Cardiac fibroblast (primary cell): Measurements from ENCODE around the gene TMEM121.
A peak's percentile ranks its signal among the peaks of the same experiment; 100 is the strongest.

Experiments
- DNase-seq, 2 donors: peaks; one replicate each; pipeline versions ENCODE4 v3.0.0 to v3.0.0-alpha.2; 2010; ENCODE audit warnings: low read depth in 2 of 2
- H3K4me3 ChIP-seq, 2 donors: replicated peaks in 1 of 2; 1 replicate in 1 of 2; 2 replicates in 1 of 2; pipeline ENCODE4 v1.5.1; 2011; ENCODE audit warnings: low read depth in 2 of 2, low read length in 2 of 2, mild to moderate bottlenecking in 2 of 2, moderate library complexity in 1 of 2
- CTCF ChIP-seq: IDR thresholded peaks from one replicate; pipeline ENCODE4 v1.5.1; 2011; ENCODE audit warnings: low read depth, mild to moderate bottlenecking, low read length, inconsistent platforms

TMEM121 gene

GRCh38 chr14:105480199-105480746 is 46.1 kb upstream of the TMEM121 start:
- TF ChIP-seq CTCF = no peak
- no peak for DNase-seq
- H3K4me3 ChIP-seq = no peak overlapping the region

GRCh38 chr14:105480807-105481801 is 45.3 kb upstream of the TMEM121 start:
- peak; percentile 98 for TF ChIP-seq CTCF

GRCh38 chr14:105481886-105482457 is 44.4 kb upstream of the TMEM121 start:
- peak; percentile 6 for TF ChIP-seq CTCF
- peak; percentile 99 for DNase-seq
- peak overlapping the region in 1 of 2 donors; percentile 0 for H3K4me3 ChIP-seq

More at GRCh38 chr14:105480807-105481801, 45.3 kb upstream of the TMEM121 start:
- H3K4me3 ChIP-seq = peak overlapping the region; percentile 31 to 32
- DNase-seq = peak; percentile 92 to 93

GRCh38 chr14:105482486-105483110 is 43.8 kb upstream of the TMEM121 start:
- no peak for TF ChIP-seq CTCF
- DNase-seq = no peak
- no peak overlapping the region for H3K4me3 ChIP-seq

GRCh38 chr14:105483300-105484068 is 42.9 kb upstream of the TMEM121 start:
- no peak for TF ChIP-seq CTCF
- no peak for DNase-seq
- no peak overlapping the region for H3K4me3 ChIP-seq
